Astrocyte (in vitro differentiated cells and primary cell): ENCODE measurements around the gene PRODH2.

Experiments
- CTCF ChIP-seq: IDR thresholded peaks from 2 replicates; pipeline ENCODE4 v1.5.1; 2011; ENCODE audit warnings: low read depth, mild to moderate bottlenecking, inconsistent platforms, low read length, moderate library complexity; ENCODE audit not compliant: insufficient read depth
- EZH2 ChIP-seq: IDR thresholded peaks from 2 replicates; pipeline ENCODE4 v1.6.1; 2012; ENCODE audit warnings: mild to moderate bottlenecking, low read length, inconsistent platforms; ENCODE audit not compliant: insufficient read depth

- no peak for TF ChIP-seq EZH2
- no peak for TF ChIP-seq CTCF
These were observed 6.0 kb downstream of the PRODH2 start for GRCh38 chr19:35806597-35806996.
